ENCODE measurements around the gene C4B. TPM values are rescaled to one million over a fixed set of nuclear protein-coding genes. Genes with fewer than 3 reads are reported as not detected.

The C4B gene
- total and polyA plus RNA-seq, 2 donors (not counting 3 experiments of a cell fraction or from before 2014, with no cell fraction given) = 4.4 to 6.3 TPM

DNA sequence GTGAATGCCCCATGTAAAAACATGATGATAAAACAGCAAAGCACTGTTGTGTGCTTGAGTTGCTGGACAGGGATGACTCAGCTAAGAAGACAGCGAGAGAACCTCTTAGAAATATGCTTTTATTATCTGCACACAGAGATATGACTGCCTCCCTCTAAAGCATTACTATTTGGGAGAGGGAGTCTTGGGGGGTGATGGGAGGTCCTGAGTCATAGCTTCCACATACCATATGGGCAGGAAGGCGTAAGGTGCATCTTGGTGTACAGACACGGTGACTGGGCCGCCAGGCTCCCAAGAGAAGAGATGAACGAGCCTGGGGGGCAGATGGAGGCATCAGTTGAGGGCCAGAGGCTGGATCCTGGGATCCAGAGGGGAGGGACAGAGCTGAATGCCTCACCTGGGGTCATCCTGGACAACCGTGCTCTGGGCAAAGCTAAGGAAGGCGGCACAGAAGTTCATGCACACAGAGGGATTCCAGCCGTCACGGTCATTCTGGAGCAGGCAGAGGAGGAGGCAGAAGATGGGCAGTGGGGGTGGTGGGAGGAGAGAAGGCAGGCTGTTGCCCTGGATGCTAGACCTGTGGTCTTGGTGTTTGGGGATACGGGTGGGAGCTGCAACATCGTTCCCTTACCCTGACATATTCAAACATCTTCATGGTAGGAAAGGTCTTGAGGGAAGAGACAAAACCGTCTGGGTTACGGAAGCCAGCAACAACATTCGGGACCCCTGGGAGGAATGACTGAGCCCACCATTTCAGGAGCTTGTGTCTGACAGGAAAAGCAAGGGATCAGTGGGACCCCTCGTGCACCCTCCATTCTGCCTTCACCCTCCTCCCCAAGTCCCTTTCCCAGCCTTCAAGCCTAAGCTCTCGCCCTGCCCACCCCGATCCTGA, 44.6 kb upstream of the C4B start:
- no peak overlapping the region for H3K4me3 ChIP-seq (replicated peaks in 1 of 3; ENCODE audit: insufficient read depth in 1 of 3, low read depth in 1 of 3, low read length in 3 of 3)
- no peak for DNase-seq (ENCODE audit: low read depth, low spot score)
- H3K36me3 ChIP-seq (ENCODE audit: control insufficient read depth in 2 of 2, extremely low read depth in 1 of 2, insufficient read depth in 2 of 2, low read length in 2 of 2) = peaks cover 5 to 36% of the 10 kb centered on the region in 2 experiments
- H3K9me1 ChIP-seq (replicated peaks; ENCODE audit: control insufficient read depth, extremely low read depth, insufficient read depth, low read length) = no peaks in the 10 kb centered on the region
- H4K20me1 ChIP-seq (replicated peaks; ENCODE audit: control insufficient read depth, extremely low read depth, insufficient read depth, low read length) = no peaks in the 10 kb centered on the region
- H3K9ac ChIP-seq (replicated peaks; ENCODE audit: extremely low read depth, insufficient read depth, low read length) = no peak overlapping the region
- ChIA-PET CTCF (no interaction called here), POLR2A (no interaction called here)
- TF ChIP-seq POLR2AphosphoS5 (IDR thresholded peaks at IDR 0.05; ENCODE audit: insufficient read depth, low read depth, low read length) = no peak
- TF ChIP-seq MAX (IDR thresholded peaks at IDR 0.05; ENCODE audit: insufficient read depth, insufficient read length) = no peak
- no peak for TF ChIP-seq EZH2 (IDR thresholded peaks at IDR 0.05; ENCODE audit: borderline replicate concordance, low read depth, low read length, severe bottlenecking)
- TF ChIP-seq CTCF (IDR thresholded peaks at IDR 0.05; ENCODE audit: extremely low read depth in 1 of 2, insufficient read depth in 1 of 2, low read depth in 1 of 2, low read length in 2 of 2) = no peak
- no peak for TF ChIP-seq FOS (IDR thresholded peaks at IDR 0.05; ENCODE audit: borderline replicate concordance, insufficient read depth, low read length)
- no peak for TF ChIP-seq GATA2 (IDR thresholded peaks at IDR 0.05; ENCODE audit: insufficient read depth, insufficient read length, low read depth, low read length)
- no peak for TF ChIP-seq MYC (IDR thresholded peaks at IDR 0.05; ENCODE audit: low read depth, low read length)
- no peak for TF ChIP-seq POLR2A (IDR thresholded peaks at IDR 0.05; ENCODE audit: low read depth, low read length)
- no peak for TF ChIP-seq JUN (IDR thresholded peaks at IDR 0.05; ENCODE audit: borderline replicate concordance, insufficient read depth, insufficient read length, low read depth)
- no peak overlapping the region for H3K27ac ChIP-seq (ENCODE audit: insufficient read depth, low read depth, low read length)
- no peak for FAIRE-seq
- H3K9me3 ChIP-seq (replicated peaks; ENCODE audit: control insufficient read depth, insufficient read depth, low read length) = no peaks in the 10 kb centered on the region
- intact Hi-C loops (cut with micrococcal nuclease) = no loop called here
- peaks cover 29% of the 10 kb centered on the region for H3K79me2 ChIP-seq (ENCODE audit: control insufficient read depth, insufficient read depth, low read length)
- H3K27me3 ChIP-seq (ENCODE audit: control insufficient read depth in 2 of 2, insufficient read depth in 2 of 2, low read length in 2 of 2) = no peaks in the 10 kb centered on the region
- no TSS peak for BruUV-seq (replicated peaks)
- dilution Hi-C loops (cut with MboI; ENCODE audit: extremely low pct_ligation_motif_present, low sequenced_read_pairs) = no loop called here
- no peak overlapping the region for H3K4me2 ChIP-seq (ENCODE audit: insufficient read depth, low read length)
- no peak overlapping the region for H2AFZ ChIP-seq (ENCODE audit: low read depth, low read length)
- peaks cover 17% of the 10 kb centered on the region for H3K4me1 ChIP-seq (ENCODE audit: control insufficient read depth, extremely low read depth, insufficient read depth, low read length)
